RKO (cell line): Measurements from ENCODE around the gene VDR.
A peak's percentile ranks its signal among the peaks of the same experiment; 100 is the strongest.

ENCODE experiments used
- DNase-seq: peaks from one replicate; pipeline ENCODE4 v3.0.0-alpha.2; 2016; ENCODE audit warnings: low spot score

The VDR gene

DNA sequence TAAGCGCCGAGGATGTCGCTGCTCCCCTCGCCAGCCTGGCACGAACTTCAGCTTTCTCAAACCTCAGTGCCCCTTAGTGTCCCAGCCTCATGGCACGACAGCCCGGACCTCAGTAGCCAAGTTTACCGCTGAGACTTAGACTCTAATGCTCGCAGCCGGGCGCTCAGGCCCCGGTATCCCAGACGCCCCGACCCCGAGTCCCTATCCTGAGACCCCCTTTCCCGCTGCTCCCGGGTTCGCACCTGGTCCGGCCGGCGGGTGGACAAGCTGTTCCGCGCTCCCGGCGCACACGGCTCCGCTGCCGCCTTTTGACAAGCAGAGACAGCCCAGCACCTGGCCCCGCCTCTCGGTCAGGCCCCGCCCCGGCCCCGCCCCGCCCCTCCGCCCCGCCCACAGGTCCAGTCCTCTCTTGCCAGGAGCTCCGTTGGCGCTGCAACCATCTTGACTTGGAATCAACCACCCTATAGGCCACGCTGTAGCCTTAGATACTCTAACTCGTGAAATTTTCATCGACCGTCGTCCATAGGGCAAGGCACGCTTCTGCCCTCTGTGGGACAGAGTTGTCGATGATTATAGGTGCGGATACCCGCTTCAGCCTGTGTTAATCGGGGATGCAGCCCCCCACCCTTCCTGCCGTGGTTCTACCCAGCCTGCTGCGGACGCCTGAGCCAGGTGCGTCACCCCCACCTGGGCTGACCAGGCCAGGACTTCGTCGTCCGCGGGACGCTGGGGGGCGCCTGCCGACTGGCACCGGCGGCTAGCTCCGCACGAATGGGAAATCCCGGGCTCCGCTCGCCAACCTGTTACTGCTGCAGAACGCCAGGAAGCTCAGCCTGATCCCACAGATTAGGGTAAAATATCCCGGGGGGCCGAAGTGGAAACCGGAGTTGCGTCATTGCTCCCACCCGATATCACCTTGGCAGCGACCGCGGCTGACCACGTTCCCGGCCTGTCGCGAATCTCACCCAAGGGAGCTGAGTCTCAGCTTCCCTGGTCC, at the start of gene VDR:
TSS of gene VDR (minus strand) at position 282 of the 997 bp plus-strand sequence. CDS start 25,881 bp downstream, outside the sequence.
- peak; percentile 82 for DNase-seq

- DNase-seq, result no peak
Observed at GRCh38 chr12:47954058-47954457, 49.3 kb upstream of the VDR start.

- DNase-seq, result no peak
Observed at GRCh38 chr12:47950856-47951468, 46.2 kb upstream of the VDR start.

GRCh38 chr12:47949441-47950341, 44.9 kb upstream of the VDR start:
- DNase-seq, result peak; percentile 82

DNA sequence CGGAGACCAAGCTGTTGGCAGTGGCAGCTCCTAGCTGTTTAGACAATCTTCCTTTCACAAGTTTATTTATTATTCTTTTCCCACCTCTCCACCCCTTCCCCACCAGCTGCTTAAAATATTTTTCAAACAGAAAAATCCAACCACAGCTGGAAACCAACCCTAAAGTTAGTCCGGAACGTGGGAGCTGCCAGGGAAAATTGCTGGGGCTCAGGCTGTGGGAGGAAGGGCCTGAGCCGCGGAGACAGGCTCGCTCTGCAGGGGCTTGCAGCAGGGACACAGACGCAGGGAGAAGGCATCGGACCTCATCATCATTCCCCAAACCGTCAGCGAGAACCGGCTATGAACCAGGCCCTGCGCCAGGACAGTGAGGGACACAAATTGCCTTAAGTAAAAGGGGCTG, 42.5 kb upstream of the VDR start:
- no peak for DNase-seq

DNA sequence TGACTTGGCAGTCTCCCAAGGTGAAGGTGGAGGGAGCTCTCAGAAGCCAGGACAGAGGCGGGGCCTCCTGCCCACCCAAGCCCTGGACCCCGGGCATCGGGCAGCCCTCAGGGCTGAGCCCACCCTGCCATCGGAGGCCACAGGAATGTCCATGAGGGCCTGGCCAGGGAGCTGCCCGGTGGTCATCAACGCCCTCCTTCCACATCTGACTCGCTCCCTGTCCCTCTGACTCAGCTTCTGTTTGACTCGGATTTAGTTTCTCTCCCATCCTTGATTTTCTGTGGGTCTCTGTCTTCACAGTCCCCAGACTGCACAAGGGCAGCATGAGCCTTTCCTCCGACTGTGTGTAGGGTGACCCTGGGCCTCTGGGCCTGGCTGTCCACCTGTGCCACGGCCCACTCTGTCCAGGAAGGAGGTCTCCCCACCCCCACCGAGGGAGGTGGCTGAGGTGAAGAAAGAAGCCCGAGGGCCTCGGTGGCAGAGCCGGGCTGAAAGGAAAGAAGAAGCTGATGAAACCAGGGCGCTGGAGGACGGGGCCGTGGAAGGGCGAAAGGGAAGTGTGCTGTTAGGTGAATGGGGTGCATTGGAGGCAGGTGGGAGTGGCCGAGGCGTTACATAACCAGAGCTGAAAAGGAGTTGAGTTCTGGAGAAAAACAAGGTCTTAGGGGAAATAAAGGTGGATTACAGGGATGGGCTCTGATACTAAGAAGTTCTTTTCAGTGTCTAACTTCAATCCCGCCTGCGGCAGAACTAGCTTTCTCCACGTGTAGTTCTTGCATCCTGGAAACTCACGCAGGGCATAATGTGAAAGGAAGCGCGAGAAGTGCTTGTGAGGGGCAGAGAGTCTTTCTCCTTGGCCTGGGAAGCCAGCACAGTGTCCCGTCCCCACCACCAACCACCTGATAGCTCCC, 41.9 kb upstream of the VDR start:
- no peak for DNase-seq

- no peak for DNase-seq
Observed at GRCh38 chr12:47945341-47945728, 40.5 kb upstream of the VDR start.

- DNase-seq, result no peak
Observed at GRCh38 chr12:47944685-47945340, 40.0 kb upstream of the VDR start.

- no peak for DNase-seq
Observed at GRCh38 chr12:47943623-47944340, 39.0 kb upstream of the VDR start.

- no peak for DNase-seq
Observed at GRCh38 chr12:47942614-47943225, 37.9 kb upstream of the VDR start.

- no peak for DNase-seq
Observed at GRCh38 chr12:47941871-47942613, 37.2 kb upstream of the VDR start.

GRCh38 chr12:47941475-47941780, 36.6 kb upstream of the VDR start:
- no peak for DNase-seq

DNA sequence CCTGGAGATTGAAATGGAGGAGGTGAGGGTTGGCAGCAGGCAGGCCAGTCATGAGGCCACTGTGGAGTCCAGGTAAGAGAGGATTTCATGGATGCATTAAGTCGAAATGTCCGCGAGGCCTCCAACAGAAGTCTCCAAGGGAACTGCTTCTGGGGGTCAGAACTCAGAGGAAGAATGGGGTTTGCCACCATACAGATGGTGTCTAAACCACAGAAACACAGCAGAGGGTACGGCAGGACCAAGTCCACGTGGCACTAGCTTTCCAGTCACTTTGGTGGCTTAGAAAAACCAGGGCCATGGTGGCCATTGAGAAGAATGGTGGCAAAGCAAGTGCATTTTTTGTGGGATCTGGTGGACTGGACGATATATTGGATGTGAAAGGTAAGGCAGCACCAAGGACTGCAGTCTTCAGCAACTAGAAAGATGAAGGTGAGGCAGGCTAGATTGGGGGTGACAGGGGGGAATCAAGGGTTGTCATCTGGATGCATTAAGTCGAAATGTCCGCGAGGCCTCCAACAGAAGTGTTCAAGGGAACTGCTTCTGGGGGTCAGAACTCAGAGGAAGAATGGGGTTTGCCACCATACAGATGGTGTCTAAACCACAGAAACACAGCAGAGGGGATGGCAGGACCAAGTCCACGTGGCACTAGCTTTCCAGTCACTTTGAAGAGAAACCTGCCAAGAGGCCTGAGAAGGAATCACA, 36.1 kb upstream of the VDR start:
- DNase-seq, result no peak

- no peak for DNase-seq
Observed at GRCh38 chr12:47939009-47939601, 34.3 kb upstream of the VDR start.

GRCh38 chr12:47938594-47938993, 33.8 kb upstream of the VDR start:
- DNase-seq, result no peak

GRCh38 chr12:47938093-47938492, 33.3 kb upstream of the VDR start:
- DNase-seq, result peak; percentile 25

GRCh38 chr12:47935184-47935583, 30.4 kb upstream of the VDR start:
- no peak for DNase-seq

GRCh38 chr12:47931187-47931586, 26.4 kb upstream of the VDR start:
- no peak for DNase-seq
